HepG2 (cell line): ENCODE results near the gene ZNRD2. TPM values are rescaled to one million over a fixed set of nuclear protein-coding genes. Genes with fewer than 3 reads are reported as not detected.
A peak's percentile ranks its signal among the peaks of the same experiment; 100 is the strongest.

Experiments used
- ATAC-seq: fragments of 200-7000 bp; cut with Tn5 transposase; 3 replicates; pipeline ENCODE4 v1.9.1; 2020; ENCODE audit warnings: mild to moderate bottlenecking, moderate library complexity
- BruUV-seq: library from RNA; stranded (reverse); fragments of 400-500 nt; replicated peaks from 2 replicates; lab custom pipeline; 2021; lab: Mats Ljungman, UMichigan
- CTCF ChIA-PET: fragments of 300-600 bp; formaldehyde crosslinking; extraction: SDS; loops from one replicate; lab custom pipeline; 2021; ENCODE audit warnings: low total read pairs, inconsistent platforms, low intra/inter-chr PET ratio; lab: Yijun Ruan, JAX
- POLR2A ChIA-PET: fragments of 350-600 bp; sonication (Branson Sonifier 250); formaldehyde crosslinking; loops from one replicate; lab custom pipeline; 2020; ENCODE audit warnings: antibody characterized with exemption, inconsistent platforms; lab: Yijun Ruan, JAX
- DNase-seq: peaks from one replicate; pipeline ENCODE4 v3.0.0-alpha.2; 2015; ENCODE audit warnings: low spot score
- FAIRE-seq: peaks from 3 replicates; lab custom pipeline; 2011; peaks lifted over from hg19 to GRCh38; lab: Jason Lieb, UNC
- H2AFZ ChIP-seq: one replicate; pipeline ENCODE4 v1.6.1; 2011; ENCODE audit warnings: low read length, inconsistent platforms
- H3K27ac ChIP-seq: fragments of 300-600 bp; 3 replicates; pipeline ENCODE4 v1.8.0; 2011; ENCODE audit warnings: mixed run types, mild to moderate bottlenecking, mixed read lengths, low read length, inconsistent platforms; ENCODE audit not compliant: insufficient read depth; ENCODE audit errors: extremely low read length
- H3K27me3 ChIP-seq, 2 experiments: fragments of 200-600 bp in 1 of 2; 2 replicates in 1 of 2; 3 replicates in 1 of 2; pipeline versions ENCODE4 v1.6.0 to v1.8.0; 2011; ENCODE audit warnings: low read length in 2 of 2, mild to moderate bottlenecking in 2 of 2, moderate library complexity in 2 of 2, inconsistent platforms in 1 of 2; ENCODE audit not compliant: insufficient read depth in 2 of 2, control insufficient read depth in 1 of 2
- H3K36me3 ChIP-seq, 2 experiments: fragments of 200-600 bp in 1 of 2; replicated peaks in 1 of 2; 2 replicates in 1 of 2; 3 replicates in 1 of 2; pipeline versions ENCODE4 v1.5.1 to v1.8.0; 2011; ENCODE audit warnings: low read length in 2 of 2, inconsistent platforms in 1 of 2; ENCODE audit not compliant: insufficient read depth in 2 of 2, control insufficient read depth in 1 of 2
- H3K4me1 ChIP-seq: 2 replicates; pipeline ENCODE4 v1.5.1; 2012; ENCODE audit warnings: low read length, inconsistent platforms; ENCODE audit not compliant: insufficient read depth
- H3K4me2 ChIP-seq: 2 replicates; pipeline ENCODE4 v1.6.0; 2011; ENCODE audit warnings: low read depth, low read length, inconsistent platforms
- H3K4me3 ChIP-seq, 3 experiments: fragments of 200-600 bp in 1 of 3; sonication (generic), shearing (Covaris generic) in 1 of 3; replicated peaks in 1 of 3; 2 replicates each; pipeline ENCODE4 v1.5.1; 2011 to 2016; ENCODE audit warnings: low read length in 3 of 3, inconsistent platforms in 2 of 3, low read depth in 2 of 3, mild to moderate bottlenecking in 2 of 3, control low read depth in 1 of 3, mixed read lengths in 1 of 3; ENCODE audit not compliant: insufficient read depth in 1 of 3
- H3K79me2 ChIP-seq: one replicate; pipeline ENCODE4 v1.6.1; 2011; ENCODE audit warnings: low read length, inconsistent platforms; ENCODE audit not compliant: insufficient read depth
- H3K9ac ChIP-seq: 2 replicates; pipeline ENCODE4 v1.6.0; 2011; ENCODE audit warnings: mild to moderate bottlenecking, low read depth, low read length, inconsistent platforms; ENCODE audit not compliant: insufficient read depth
- H3K9me3 ChIP-seq: 2 replicates; pipeline ENCODE4 v1.5.1; 2012; ENCODE audit warnings: mild to moderate bottlenecking, low read length
- H4K20me1 ChIP-seq: 2 replicates; pipeline ENCODE4 v1.6.0; 2011; ENCODE audit warnings: inconsistent platforms, mild to moderate bottlenecking, low read length, moderate library complexity; ENCODE audit not compliant: insufficient read depth
- AGO1 ChIP-seq: fragments of 200-400 bp; formaldehyde crosslinking; IDR thresholded peaks from 2 replicates; pipeline ENCODE4 v1.6.1; 2017; ENCODE audit warnings: mild to moderate bottlenecking, low read depth, low read length, moderate library complexity; ENCODE audit not compliant: poor library complexity, severe bottlenecking
- ARID4A ChIP-seq: sonication (generic); formaldehyde crosslinking; IDR thresholded peaks from 2 replicates; pipeline ENCODE4 v1.5.0; 2020; ENCODE audit warnings: mild to moderate bottlenecking, missing genetic modification reagents, borderline replicate concordance
- GPBP1L1 ChIP-seq: sonication (generic); formaldehyde crosslinking; IDR thresholded peaks from 2 replicates; pipeline ENCODE4 v1.5.0; 2020; ENCODE audit warnings: mild to moderate bottlenecking, missing genetic modification reagents
- SMAD1 ChIP-seq: sonication (generic); formaldehyde crosslinking; IDR thresholded peaks from 2 replicates; pipeline ENCODE4 v1.4.0; 2020; ENCODE audit warnings: missing genetic modification reagents, low read depth, mild to moderate bottlenecking, borderline replicate concordance
- TMF1 ChIP-seq: sonication (generic); formaldehyde crosslinking; IDR thresholded peaks from 2 replicates; pipeline ENCODE4 v1.8.1; 2022; ENCODE audit warnings: low read depth, missing genetic modification reagents
- ZNF44 ChIP-seq: sonication (generic); formaldehyde crosslinking; IDR thresholded peaks from 2 replicates; pipeline ENCODE4 v1.5.1; 2020; ENCODE audit warnings: mild to moderate bottlenecking, missing genetic modification reagents
- ZNF574 ChIP-seq: sonication (generic); formaldehyde crosslinking; IDR thresholded peaks from 2 replicates; pipeline ENCODE4 v1.4.0; 2020; ENCODE audit warnings: missing genetic modification reagents
- ZNF652 ChIP-seq: IDR thresholded peaks from 2 replicates; pipeline ENCODE4 v1.6.1; 2016; ENCODE audit warnings: low read depth, borderline replicate concordance
- ZSCAN25 ChIP-seq: sonication (generic); formaldehyde crosslinking; IDR thresholded peaks from 2 replicates; pipeline ENCODE4 v1.8.0; 2022; ENCODE audit warnings: mild to moderate bottlenecking, missing genetic modification reagents
- WGBS: methylation state at CpG from one replicate; pipeline ENCODE4 v1.1.6; 2017; ENCODE audit warnings: low lambda C conversion rate; 5-methylcytosine and 5-hydroxymethylcytosine counted together
- in situ Hi-C: cut with HindIII; loops from 2 replicates; pipeline ENCODE4 v1.10.0; 2017; ENCODE audit warnings: low pct_unique_long_range_greater_than_20kb; ENCODE audit not compliant: extremely low pct_ligation_motif_present
- intact Hi-C: fragments of 100-400 bp; cut with micrococcal nuclease; formaldehyde crosslinking; loops from one replicate; pipeline ENCODE4 v1.10.0; 2022; ENCODE audit not compliant: unreplicated experiment
- polyA plus RNA-seq, 8 experiments: library from polyadenylated mRNA; depleted of rRNA in 3 of 8; stranded (reverse) in 7 of 8; unstranded in 1 of 8; fragments of >200 nt; fragmentation: Illumina TruSeq in 4 of 8; extraction: Trizol in 4 of 8; gene quantifications; 2 replicates each; pipeline versions ENCODE4 v1.2.1 to v1.2.3, GENCODE V29; 2011 to 2016; ENCODE audit warnings: low read depth in 4 of 8, missing spikeins in 1 of 8, mixed read lengths in 1 of 8; ENCODE audit not compliant: insufficient read depth in 1 of 8
- total RNA-seq, 5 experiments: library from RNA; depleted of rRNA; stranded (reverse); fragments of >200 nt; fragmentation: Illumina TruSeq; extraction: Trizol; gene quantifications; 2 replicates each; pipeline ENCODE4 v1.2.3, GENCODE V29; 2016; ENCODE audit warnings: low read depth in 1 of 5

ZNRD2 gene
- total and polyA plus RNA-seq, 2 of the 13 experiments (the other 11 are each of a cell fraction or from before 2014, with no cell fraction given), result 29.2 to 34.0 TPM

- TF ChIP-seq ZSCAN25 (CRISPR knock-in tag) (peak; percentile 21; the same call in 1 of the 2 replicates), ARID4A (CRISPR knock-in tag) (peak; percentile 28; the same call in 1 of the 2 replicates)
- TF ChIP-seq, all 625 proteins: peak for 47
These were observed 5.4 kb downstream of the ZNRD2 start, which contains the start of gene EHBP1L1 (continued) for GRCh38 chr11:65575568-65576231.

- ATAC-seq (no peak), DNase-seq (no peak), FAIRE-seq (no peak)
- intact Hi-C loops, result no loop called here
- ChIA-PET CTCF (no interaction called here), POLR2A (interaction anchor here (0.6 to 2.1 kb wide), 9 partner anchors 12 to 534 kb away, joined by 3 to 11 read pairs (median 6); no protein-coding TSS in a partner anchor)
- Histone ChIP-seq H3K36me3 (peaks cover 3 to 9% of the 10 kb centered on the region in 2 experiments; a peak in 2 of 5 replicates), H3K4me1 (peaks cover 50% of the 10 kb centered on the region), H3K79me2 (peaks cover 9% of the 10 kb centered on the region), H3K9me3 (no peaks in the 10 kb centered on the region), H3K9ac (peak overlapping the region; percentile 71), H4K20me1 (no peaks in the 10 kb centered on the region), H3K27ac (no peak overlapping the region), H2AFZ (no peak overlapping the region), H3K27me3 (no peaks in the 10 kb centered on the region), H3K4me2 (peak overlapping the region; percentile 89), H3K4me3 (peak overlapping the region; percentile 69 to 77 (median 73))
- 0% methylated on average over 3 of the region's 26 CpGs for WGBS
- in situ Hi-C loops, result loop anchor here (5.0 kb wide), 1 partner anchor 36 kb away; the partner anchor contains the start of gene MAP3K11
- no TSS peak for BruUV-seq
- TF ChIP-seq SMAD1 (CRISPR knock-in tag) (no peak), GPBP1L1 (no peak), TMF1 (peak; percentile 63; the same call in 1 of the 2 replicates), ZNF574 (CRISPR knock-in tag) (0 out of 2 replicates have a peak, but pooled peaks have one; percentile 14), AGO1 (peak; percentile 7), ZNF652 (CRISPR knock-in tag) (no peak), ZNF44 (no peak)
These were observed 6.1 kb downstream of the ZNRD2 start for GRCh38 chr11:65576232-65576866.
